ENCODE measurements around the gene PDE3B. TPM values are rescaled to one million over a fixed set of nuclear protein-coding genes. Genes with fewer than 3 reads are reported as not detected.
"Not testable (repeated sequence)": the region's sequence is repeated elsewhere in the genome, so short reads cannot be mapped to it uniquely, and the experiment has no call there.

PDE3B gene
- total RNA-seq, 1 donor from 2014 or later = 14.1 TPM

DNA sequence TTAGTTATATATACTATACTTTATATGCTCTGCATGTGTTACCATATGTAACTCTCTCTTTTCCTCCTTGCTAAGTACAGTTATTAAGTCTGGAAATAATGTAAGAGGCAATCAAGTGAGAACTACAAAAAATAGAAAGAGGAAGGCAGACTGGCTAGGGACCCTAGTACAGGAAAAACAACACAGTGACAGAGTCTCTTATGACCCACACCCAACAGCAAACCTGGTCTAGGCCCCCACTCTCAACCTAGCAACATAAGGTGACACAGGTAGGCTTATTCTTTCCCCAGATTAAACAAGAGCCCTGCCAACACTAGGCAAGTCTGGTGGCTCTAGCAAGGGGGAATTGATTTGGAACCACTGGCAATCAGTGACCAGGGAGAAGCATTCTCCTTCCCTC lies 132.3 kb downstream of the PDE3B start:
- H3K36me3 Mint-ChIP-seq (ENCODE audit: unreplicated experiment) = no peaks in the 10 kb centered on the region
- peaks cover 9% of the 10 kb centered on the region for H3K9me3 Mint-ChIP-seq (ENCODE audit: unreplicated experiment)
- peaks cover 3% of the 10 kb centered on the region for H3K27me3 Mint-ChIP-seq (ENCODE audit: unreplicated experiment)
- no peaks in the 10 kb centered on the region for H3K4me1 Mint-ChIP-seq (ENCODE audit: low read depth, unreplicated experiment)
- DNase-seq = no peak
- H3K4me3 Mint-ChIP-seq (ENCODE audit: unreplicated experiment) = no peak overlapping the region
- no peak overlapping the region for H3K27ac Mint-ChIP-seq (ENCODE audit: unreplicated experiment)
- TF ChIP-seq, protein P1, sequence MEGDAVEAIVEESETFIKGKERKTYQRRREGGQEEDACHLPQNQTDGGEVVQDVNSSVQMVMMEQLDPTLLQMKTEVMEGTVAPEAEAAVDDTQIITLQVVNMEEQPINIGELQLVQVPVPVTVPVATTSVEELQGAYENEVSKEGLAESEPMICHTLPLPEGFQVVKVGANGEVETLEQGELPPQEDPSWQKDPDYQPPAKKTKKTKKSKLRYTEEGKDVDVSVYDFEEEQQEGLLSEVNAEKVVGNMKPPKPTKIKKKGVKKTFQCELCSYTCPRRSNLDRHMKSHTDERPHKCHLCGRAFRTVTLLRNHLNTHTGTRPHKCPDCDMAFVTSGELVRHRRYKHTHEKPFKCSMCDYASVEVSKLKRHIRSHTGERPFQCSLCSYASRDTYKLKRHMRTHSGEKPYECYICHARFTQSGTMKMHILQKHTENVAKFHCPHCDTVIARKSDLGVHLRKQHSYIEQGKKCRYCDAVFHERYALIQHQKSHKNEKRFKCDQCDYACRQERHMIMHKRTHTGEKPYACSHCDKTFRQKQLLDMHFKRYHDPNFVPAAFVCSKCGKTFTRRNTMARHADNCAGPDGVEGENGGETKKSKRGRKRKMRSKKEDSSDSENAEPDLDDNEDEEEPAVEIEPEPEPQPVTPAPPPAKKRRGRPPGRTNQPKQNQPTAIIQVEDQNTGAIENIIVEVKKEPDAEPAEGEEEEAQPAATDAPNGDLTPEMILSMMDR (IDR thresholded peaks at IDR 0.05; ENCODE audit: partially characterized antibody, unreplicated experiment) = no peak

DNA sequence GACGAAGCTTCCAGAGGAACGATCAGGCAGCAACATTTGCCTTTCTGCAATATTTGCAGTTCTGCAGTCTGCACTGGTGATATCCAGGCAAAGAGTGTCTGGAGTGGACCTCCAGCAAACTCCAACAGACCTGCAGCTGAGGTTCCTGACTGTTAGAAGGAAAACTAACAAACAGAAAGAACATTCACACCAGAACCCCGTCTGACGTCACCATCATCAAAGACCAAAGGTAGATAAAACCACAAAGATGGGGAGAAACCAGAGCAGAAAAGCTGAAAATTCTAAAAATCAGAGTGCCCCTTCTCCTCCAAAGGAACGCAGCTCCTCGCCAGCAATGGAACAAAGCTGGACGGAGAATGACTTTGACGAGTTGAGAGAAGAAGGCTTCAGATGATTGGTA lies 134.9 kb downstream of the PDE3B start:
- H3K27ac Mint-ChIP-seq (ENCODE audit: unreplicated experiment); H3K4me1 Mint-ChIP-seq (ENCODE audit: low read depth, unreplicated experiment); DNase-seq; H3K27me3 Mint-ChIP-seq (ENCODE audit: unreplicated experiment); H3K4me3 Mint-ChIP-seq (ENCODE audit: unreplicated experiment); H3K36me3 Mint-ChIP-seq (ENCODE audit: unreplicated experiment): not testable (repeated sequence)
- peaks cover 12% of the 10 kb centered on the region for H3K9me3 Mint-ChIP-seq (ENCODE audit: unreplicated experiment)

DNA sequence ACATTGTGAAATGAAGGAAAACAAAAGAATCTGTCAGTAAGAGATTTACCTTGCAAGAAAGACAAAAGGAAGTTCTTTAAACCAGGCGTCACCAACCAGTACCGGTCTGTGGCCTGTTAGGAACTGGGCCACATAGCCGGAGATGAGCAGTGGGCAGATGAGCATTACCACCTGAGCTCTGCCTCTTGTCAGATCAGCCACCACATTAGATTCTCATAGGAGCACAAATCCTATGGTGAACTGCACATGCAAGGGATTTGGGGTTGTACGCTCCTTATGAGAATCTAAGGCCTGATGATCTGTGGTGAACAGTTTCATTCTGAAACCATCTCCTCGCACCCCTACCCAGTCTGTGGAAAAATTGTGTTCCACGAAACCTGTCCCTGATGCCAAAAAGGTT lies 140.2 kb downstream of the PDE3B start:
- Mint-ChIP-seq H3K4me3 (ENCODE audit: unreplicated experiment) (no peak overlapping the region), H3K27me3 (ENCODE audit: unreplicated experiment) (peaks cover 3% of the 10 kb centered on the region), H3K27ac (ENCODE audit: unreplicated experiment) (no peak overlapping the region), H3K36me3 (ENCODE audit: unreplicated experiment) (peaks cover 3% of the 10 kb centered on the region), H3K9me3 (ENCODE audit: unreplicated experiment) (peaks cover 7% of the 10 kb centered on the region), H3K4me1 (ENCODE audit: low read depth, unreplicated experiment) (no peaks in the 10 kb centered on the region)
- TF ChIP-seq, protein P1 (IDR thresholded peaks at IDR 0.05; ENCODE audit: partially characterized antibody, unreplicated experiment) = no peak
- no peak for DNase-seq

DNA sequence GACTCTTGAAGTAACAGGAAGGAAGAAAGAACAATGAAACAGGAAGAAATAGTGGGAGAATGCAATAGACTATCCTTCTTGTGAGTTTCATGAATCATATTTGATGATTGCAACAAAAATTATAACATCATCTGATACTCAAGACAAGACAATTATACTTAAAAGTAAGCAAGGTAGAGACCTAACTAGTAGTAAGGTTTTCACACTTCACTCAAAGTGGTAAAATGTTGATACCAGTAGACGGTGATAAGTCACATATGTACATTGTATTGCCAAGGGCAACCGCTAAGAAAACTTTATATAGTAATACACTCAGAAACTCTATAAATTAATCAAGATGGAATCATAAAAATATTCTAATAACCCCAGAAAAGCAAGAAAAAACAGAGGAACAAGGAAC lies 140.6 kb downstream of the PDE3B start:
- peaks cover 3% of the 10 kb centered on the region for H3K27me3 Mint-ChIP-seq (ENCODE audit: unreplicated experiment)

DNA sequence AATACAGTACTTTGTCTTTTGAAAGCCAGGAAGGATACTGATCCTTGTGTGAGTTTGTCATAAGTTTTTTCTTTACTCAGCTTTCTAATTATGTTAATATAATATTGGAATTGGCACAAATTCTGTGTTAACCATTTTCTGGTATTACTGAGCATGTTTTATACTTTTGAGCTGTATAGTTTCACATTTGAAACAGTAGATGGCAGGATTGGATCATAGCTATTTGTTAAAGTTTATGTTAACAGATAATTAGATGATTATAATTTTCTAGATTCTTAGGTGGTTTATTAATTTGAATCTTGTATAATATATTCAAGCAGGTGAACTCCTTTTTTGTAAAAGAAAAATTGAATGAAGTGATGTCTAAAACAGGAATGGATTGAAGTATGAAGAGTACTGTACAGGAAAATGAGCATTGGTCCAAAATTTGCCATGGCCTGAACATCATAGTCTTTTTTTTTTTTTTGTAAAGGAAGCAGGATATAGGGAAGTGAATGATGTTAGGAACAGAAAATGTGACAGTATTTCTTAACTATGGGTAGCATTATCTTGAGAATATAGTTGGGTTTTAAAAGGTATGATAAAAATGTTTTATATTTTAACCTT lies 146.4 kb downstream of the PDE3B start:
- Mint-ChIP-seq H3K36me3 (ENCODE audit: unreplicated experiment) (no peaks in the 10 kb centered on the region), H3K4me1 (ENCODE audit: low read depth, unreplicated experiment) (peaks cover 5% of the 10 kb centered on the region), H3K4me3 (ENCODE audit: unreplicated experiment) (no peak overlapping the region), H3K27ac (ENCODE audit: unreplicated experiment) (no peak overlapping the region), H3K9me3 (ENCODE audit: unreplicated experiment) (no peaks in the 10 kb centered on the region), H3K27me3 (ENCODE audit: unreplicated experiment) (no peaks in the 10 kb centered on the region)
- DNase-seq = no peak
- TF ChIP-seq, protein P1 (IDR thresholded peaks at IDR 0.05; ENCODE audit: partially characterized antibody, unreplicated experiment) = no peak

More for the DNA sequence above, 140.6 kb downstream of the PDE3B start:
- peaks cover 3% of the 10 kb centered on the region for H3K36me3 Mint-ChIP-seq (ENCODE audit: unreplicated experiment)
- peaks cover 6% of the 10 kb centered on the region for H3K9me3 Mint-ChIP-seq (ENCODE audit: unreplicated experiment)
- no peak overlapping the region for H3K4me3 Mint-ChIP-seq (ENCODE audit: unreplicated experiment)
- no peak for DNase-seq
- H3K27ac Mint-ChIP-seq (ENCODE audit: unreplicated experiment) = no peak overlapping the region
- H3K4me1 Mint-ChIP-seq (ENCODE audit: low read depth, unreplicated experiment) = no peaks in the 10 kb centered on the region
- TF ChIP-seq, protein P1 (IDR thresholded peaks at IDR 0.05; ENCODE audit: partially characterized antibody, unreplicated experiment) = no peak
